ENCODE data around the gene EIF4EBP2.
A peak's percentile ranks its signal among the peaks of the same experiment; 100 is the strongest.

EIF4EBP2 gene

GRCh38 chr10:70417568-70417967, 13.6 kb downstream of the EIF4EBP2 start:
- TF ChIP-seq, protein P1, sequence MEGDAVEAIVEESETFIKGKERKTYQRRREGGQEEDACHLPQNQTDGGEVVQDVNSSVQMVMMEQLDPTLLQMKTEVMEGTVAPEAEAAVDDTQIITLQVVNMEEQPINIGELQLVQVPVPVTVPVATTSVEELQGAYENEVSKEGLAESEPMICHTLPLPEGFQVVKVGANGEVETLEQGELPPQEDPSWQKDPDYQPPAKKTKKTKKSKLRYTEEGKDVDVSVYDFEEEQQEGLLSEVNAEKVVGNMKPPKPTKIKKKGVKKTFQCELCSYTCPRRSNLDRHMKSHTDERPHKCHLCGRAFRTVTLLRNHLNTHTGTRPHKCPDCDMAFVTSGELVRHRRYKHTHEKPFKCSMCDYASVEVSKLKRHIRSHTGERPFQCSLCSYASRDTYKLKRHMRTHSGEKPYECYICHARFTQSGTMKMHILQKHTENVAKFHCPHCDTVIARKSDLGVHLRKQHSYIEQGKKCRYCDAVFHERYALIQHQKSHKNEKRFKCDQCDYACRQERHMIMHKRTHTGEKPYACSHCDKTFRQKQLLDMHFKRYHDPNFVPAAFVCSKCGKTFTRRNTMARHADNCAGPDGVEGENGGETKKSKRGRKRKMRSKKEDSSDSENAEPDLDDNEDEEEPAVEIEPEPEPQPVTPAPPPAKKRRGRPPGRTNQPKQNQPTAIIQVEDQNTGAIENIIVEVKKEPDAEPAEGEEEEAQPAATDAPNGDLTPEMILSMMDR (conservative IDR thresholded peaks at IDR 0.05; ENCODE audit: low read depth, low read length): no peak
- no peak overlapping the region for H3K4me3 ChIP-seq (ENCODE audit: low read depth, low read length)
- peak; percentile 33 for DNase-seq (ENCODE audit: low read depth)

DNA sequence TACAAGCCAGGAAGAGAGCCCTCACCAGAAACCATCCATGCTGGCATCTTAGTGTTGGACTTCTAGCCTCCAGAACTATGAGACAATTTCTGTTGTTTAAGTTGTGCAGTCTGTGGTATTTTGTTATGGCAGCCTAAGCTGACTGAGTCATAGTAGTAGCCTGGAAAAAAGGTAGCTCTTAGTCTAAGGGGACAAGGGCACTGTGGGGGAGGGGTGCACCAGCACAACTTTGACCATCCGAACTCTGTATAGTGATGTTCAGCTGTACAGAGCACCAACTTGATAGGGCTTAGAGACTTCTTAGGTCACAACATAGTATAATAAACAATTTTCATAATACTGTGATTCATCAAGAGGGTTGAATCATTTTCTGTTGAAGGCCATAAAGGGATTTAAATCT, 14.3 kb downstream of the EIF4EBP2 start:
- TF ChIP-seq, protein P1 (conservative IDR thresholded peaks at IDR 0.05; ENCODE audit: low read depth, low read length): no peak
- no peak overlapping the region for H3K4me3 ChIP-seq (ENCODE audit: low read depth, low read length)
- peak; percentile 73 for DNase-seq (ENCODE audit: low read depth)

DNA sequence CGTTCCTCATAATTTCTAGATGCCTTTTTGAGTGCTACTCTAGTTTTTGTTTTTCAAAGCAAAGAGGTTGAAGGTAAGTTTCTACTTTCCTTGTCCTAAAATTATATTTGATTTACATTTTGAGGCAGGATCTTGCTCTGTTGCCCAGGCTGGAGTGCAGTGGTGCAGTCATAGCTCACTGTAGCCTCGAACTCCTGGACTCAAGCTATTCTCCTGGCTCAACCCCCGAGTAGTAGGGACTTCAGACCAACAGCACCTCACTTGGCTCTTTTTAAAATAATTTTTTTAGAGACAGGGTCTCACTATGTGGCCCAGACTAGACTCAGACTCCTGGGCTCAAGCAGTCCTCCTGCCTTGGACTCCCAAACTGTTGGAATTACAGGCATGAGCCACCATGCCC, 14.8 kb downstream of the EIF4EBP2 start:
- H3K4me3 ChIP-seq (ENCODE audit: low read depth, low read length): no peak overlapping the region
- no peak for DNase-seq (ENCODE audit: low read depth)
- TF ChIP-seq, protein P1 (conservative IDR thresholded peaks at IDR 0.05; ENCODE audit: low read depth, low read length): no peak

- TF ChIP-seq, protein P1 (conservative IDR thresholded peaks at IDR 0.05; ENCODE audit: low read depth, low read length): no peak
- no peak overlapping the region for H3K4me3 ChIP-seq (ENCODE audit: low read depth, low read length)
- DNase-seq (ENCODE audit: low read depth): no peak
Observed at GRCh38 chr10:70424320-70424719, 20.4 kb downstream of the EIF4EBP2 start.

DNA sequence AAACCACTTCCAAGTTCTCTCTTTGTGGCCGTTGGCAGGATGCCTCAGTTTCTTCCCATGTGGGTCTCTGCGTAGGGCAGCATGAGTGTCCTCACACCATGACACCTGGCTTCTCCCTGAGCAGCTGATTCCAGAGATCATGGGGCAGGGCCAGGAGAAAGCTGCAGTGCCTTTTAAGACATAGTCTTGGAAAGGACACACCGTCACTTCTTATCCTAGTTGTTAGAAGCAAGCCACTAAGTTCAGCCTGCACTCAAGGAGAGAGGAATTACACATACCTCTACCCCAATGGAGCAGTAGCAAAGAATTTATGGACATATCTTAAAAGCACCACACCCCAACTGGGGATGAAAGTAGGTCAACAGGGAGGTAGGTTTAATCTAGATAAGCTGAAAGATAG, 21.2 kb downstream of the EIF4EBP2 start:
- TF ChIP-seq, protein P1 (conservative IDR thresholded peaks at IDR 0.05; ENCODE audit: low read depth, low read length): no peak
- no peak overlapping the region for H3K4me3 ChIP-seq (ENCODE audit: low read depth, low read length)
- DNase-seq (ENCODE audit: low read depth): no peak

- no peak for DNase-seq (ENCODE audit: low read depth)
- TF ChIP-seq, protein P1 (conservative IDR thresholded peaks at IDR 0.05; ENCODE audit: low read depth, low read length): no peak
- no peak overlapping the region for H3K4me3 ChIP-seq (ENCODE audit: low read depth, low read length)
Observed at GRCh38 chr10:70426823-70427222, 22.9 kb downstream of the EIF4EBP2 start.

DNA sequence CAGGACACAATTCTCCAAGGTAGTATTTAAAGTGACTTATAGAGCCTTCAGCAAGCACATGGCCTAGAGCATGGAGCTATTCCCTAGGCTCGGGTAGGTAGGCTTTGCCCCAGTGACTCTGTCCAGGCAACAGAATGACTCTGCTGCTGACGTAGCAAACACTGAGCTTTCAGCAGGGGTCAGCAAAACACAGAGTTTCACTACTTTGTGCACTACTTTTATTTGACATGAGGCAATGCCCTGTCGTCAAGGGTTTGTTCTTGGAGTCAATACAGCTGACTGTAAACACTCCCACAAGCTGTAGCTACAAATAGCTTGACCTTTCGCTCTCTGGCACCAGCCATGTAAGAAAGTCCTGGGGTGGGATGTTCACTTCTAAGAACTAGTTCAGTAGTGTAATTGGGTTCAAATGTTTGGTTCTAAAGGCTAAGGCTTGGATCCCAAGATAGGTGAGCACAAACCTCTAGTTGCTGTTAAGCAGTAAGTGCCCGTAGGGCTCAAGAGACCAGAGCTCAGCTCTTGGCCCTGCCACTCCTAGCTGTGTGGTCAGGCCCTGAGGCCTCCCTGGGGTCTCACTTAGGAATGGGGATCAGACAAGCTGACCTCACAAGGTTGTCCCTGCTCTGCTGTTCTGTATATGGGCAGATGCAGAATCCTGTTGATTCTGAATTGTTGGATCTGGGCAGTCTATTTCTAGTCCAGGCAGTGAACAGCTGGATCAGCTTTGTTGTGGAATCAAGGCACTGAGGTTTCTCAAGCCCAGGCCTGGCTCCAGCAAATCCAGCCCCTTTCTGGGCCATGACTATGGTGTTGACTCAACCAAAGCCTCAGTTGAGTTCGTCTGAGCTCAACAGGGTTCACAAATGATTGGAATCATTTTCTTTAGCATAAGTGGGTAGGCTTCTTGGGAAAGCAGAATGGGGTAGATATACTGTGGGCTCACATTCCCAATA, 26.8 kb downstream of the EIF4EBP2 start:
- H3K4me3 ChIP-seq (ENCODE audit: low read depth, low read length): no peak overlapping the region
- peak; percentile 97 for DNase-seq (ENCODE audit: low read depth)
- TF ChIP-seq, protein P1 (conservative IDR thresholded peaks at IDR 0.05; ENCODE audit: low read depth, low read length): peak; percentile 37
